UCSD-AML1 (cell line): ENCODE data around the gene ELMO1.

Experiments
- DNase-seq: peaks from one replicate; lab custom pipeline; 2025; ENCODE audit not compliant: unreplicated experiment; lab: John Stamatoyannopoulos, UW

ELMO1 gene

DNA sequence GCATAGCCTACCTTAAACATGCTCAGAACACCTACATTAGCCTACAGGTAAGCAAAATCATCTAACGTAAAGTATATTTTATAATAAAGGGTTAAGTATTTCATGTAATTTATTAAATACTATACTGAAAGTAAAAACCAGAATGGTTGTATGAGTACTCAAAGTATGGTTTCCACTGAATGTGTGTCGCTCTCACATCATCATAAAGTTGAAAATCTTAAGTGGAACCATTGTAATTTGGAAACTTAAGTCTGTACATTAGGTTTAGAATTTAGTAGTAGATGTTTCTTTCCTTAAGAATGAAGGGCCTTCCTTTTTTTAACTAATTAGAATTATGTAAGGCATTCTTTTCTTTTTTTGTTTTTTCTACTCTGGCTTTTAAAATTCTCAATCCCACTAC lies 484.4 kb downstream of the ELMO1 start:
- no peak for DNase-seq

DNA sequence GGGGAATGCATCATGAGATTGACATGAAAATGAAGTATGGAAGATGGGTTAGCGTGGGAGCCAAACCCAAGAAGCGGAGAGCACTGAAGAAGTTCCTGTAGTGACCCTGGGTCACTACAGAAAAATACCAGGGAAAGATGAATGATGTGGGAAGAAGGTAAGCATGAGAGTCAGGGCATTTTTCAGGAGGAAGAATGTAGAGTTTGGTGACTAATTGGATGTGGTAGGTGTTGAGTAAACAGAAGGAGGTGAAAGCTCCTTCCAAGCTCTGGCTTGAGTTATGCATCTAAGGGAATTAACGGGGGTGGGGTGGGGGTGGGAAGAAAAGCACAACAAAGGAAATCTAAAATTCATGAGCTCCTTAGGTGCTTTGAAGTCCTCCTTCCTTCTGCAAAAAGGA lies 486.3 kb downstream of the ELMO1 start:
- DNase-seq, result no peak

DNA sequence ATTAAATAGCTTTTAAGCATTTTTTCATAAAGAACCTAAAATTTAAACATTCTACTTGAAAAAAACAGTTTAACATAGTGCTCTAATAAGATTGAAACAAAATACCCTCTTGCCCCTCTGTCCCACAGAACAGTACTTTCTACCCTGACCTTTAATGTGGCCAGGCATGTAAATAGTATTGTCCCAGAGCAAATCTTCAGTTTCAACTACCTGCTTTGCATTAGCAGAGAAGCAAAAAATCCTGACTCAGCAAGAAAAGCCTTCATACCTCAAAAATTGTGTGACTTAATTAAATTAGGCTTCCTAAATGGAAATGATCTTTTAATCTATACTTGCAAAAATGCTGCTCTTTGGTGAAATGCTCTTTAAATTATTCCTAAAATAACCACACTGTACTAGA lies 487.0 kb downstream of the ELMO1 start:
- DNase-seq, result no peak

DNA sequence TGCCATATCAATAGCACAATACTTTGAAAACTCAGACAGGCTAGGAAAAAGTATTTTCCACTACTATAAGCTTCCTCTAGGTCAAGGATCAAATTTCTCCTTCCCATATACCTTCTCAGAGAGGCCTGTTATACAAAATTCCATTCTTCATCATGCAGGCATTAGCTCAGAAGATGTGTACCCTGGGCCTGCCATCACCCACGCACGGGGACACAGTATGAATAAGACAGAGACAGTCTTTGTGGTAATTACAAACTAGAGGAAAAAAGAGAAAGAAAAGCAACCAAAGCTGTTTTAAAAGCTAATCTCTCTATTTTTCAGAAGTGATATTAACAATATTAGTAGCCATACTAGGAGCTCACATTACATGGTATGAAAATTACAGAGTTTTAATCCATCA lies 487.6 kb downstream of the ELMO1 start:
- no peak for DNase-seq

DNA sequence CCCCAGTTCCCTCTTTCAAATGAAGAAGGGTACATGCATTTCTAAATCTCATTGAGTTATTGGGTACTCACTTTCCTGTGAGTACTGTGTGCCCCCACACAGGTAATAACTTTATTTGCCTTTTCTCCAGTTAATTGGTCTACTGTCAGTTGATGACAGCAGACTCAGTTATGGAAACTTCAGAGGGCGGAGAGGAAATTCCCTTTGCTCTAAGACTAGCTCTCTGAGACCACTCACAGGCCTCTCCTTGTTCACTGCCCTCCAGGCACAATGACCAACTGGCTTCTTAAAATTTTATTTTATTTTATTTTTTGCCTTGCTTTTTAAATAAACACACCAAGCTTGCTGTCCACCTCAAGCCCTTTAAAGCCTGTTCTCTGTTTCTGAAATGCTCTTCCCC lies 488.6 kb downstream of the ELMO1 start:
- no peak for DNase-seq

DNA sequence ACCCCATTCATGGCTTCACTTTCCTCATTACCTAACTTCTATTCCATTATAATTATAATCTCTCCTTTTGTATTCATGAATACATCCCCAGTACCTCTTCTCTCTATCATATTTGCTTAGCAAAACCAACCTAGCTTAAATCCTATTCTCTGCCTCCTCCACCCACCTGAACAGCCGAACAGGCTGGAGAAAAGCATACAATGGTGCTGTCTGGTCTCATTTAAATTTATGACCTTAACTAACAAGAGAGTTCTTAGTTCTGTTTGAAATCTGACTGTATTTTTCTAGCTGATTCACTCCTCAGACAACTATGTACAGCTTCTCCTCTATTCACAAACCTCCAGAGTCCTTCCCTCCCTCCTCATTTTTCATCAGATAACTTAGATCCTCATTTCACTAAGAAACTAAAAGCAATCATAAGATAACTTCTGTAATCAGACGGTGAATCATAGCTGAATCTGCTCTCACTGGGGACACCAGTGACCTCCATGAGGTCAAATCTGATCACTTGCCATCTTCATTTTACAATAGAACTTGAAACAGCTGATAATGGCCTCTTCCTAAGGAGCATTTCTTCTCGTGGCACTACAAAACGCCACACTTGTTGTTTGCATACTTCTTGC lies 490.4 kb downstream of the ELMO1 start:
- no peak for DNase-seq

DNA sequence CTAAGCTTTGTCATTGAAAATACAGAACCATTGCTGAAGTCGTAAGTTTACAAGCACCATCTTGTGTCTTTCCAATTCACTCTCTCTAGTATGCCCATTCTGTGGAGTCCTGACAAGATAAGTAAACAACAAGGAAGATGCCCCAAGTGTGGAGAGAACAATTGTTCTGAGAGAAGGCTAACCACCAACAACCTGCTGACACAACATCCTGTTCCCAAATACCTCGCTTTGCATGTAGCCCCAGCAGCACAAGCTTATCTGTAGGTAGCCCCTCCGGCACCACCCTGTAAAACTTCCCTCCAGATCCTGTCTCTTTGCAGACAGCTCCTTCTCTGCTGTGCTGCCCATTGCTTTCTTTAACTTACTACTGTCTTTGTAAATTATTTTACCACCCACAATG lies 491.0 kb downstream of the ELMO1 start:
- DNase-seq, result no peak

DNA sequence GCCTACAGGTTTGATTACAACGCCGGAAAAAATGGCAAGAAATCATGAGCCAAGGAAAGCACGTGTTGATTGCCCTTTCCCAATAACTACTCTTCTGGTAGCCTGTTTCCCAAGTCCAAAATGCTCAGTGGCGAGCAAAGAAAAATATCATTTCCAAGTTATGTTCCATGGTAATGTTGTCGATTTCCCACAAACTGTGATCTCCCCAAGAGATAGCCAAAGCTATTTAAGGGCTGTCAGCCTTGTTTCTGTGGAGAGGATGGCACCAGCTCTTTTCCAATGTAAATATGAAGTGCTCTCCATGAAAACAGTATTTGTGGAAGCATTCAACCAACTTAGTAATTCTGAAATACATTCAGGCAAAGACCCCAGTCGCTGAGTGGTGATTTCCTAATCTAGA lies 491.9 kb downstream of the ELMO1 start:
- DNase-seq, result no peak

DNA sequence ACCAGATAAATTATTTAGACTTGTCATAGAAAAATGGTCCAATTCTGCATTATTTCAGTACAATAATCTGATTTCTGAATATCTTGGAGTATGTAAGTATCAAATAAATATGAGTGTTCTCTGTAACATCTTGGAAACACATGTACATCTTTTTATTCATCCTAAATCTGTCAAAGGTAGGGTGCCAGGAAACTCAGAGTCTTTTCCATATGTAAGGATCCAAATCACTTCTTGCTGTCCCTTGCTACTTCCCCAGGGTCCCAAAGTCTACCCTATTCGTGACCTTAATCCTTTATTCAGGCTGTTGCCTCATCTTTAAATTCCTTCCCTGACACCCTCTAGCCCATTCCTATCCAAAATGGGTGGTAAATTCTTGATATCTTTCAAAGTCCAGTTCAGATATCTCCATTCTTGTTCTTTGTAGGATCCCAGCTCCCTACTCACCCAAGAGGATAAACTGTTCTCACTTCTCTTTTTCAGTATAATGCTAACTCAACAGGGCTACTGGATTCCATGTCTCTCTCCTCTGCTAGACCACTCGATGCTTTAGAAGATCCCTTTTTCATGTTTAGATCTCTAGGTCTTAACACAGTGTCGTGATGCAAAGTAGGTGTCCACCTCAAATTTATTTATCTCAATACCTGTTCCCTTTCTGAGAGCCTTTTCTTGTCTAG lies 493.1 kb downstream of the ELMO1 start:
- no peak for DNase-seq

DNA sequence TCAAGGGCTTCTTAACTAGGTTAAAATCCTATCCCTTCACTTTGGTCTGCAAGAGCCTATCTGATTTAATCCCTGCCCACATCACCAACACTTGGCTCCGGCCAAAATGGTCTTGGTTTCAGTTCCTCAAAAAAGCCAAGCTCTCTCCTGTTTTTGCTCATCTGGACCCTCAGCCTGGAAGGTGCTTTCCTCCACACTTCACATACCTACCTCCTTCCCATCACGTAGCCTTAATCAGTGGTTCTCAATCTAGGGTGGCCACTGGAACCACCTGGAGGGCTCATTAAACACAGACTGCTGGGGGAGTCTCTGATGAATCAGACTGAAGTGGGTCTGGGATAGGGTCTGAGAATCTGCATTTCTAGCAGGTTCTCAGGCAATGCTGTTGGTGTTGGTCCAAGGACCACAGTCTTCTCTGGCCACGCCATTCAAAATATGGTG lies 497.4 kb downstream of the ELMO1 start:
- no peak for DNase-seq

DNA sequence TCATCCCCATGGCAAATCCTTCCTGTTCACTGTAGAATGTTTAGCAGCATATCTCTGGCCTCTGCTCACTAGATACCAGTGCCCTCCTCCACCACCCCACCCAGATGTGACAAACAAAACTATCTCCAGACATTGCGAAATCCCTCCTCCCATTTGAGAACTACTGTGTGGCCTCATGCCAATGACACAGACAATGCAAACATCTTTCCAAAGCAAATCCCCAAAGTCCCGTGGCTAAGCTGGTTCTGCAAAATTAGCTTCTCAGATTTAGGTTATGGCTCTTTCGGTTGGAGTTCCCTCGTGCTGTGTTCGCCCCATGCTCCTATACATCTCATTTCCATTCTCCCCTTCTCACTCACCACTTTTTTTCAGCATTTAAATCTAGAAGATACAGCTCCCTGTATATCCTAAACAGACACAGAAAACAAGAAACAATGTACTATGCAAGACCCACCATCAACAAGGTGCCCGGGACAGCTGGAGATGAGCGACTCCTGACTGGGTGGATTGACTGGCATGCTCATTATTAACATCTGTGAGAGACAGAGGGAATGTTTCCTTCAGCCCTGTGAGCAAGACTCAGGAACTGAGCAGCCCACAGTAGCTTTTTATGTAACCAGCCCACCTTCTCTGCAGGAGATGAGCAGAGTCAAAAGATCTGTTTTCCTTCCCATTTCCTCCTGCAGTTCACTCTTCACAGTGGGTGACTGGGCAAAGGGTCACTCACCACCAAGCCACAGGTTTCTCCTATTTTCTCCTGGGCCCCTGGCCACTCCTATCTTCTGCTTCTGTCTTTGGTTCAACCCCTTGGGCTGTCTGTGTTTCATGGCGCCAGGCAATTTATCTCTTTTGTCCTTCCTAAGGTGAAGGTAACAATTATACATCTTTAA lies 498.7 kb downstream of the ELMO1 start:
- no peak for DNase-seq

DNA sequence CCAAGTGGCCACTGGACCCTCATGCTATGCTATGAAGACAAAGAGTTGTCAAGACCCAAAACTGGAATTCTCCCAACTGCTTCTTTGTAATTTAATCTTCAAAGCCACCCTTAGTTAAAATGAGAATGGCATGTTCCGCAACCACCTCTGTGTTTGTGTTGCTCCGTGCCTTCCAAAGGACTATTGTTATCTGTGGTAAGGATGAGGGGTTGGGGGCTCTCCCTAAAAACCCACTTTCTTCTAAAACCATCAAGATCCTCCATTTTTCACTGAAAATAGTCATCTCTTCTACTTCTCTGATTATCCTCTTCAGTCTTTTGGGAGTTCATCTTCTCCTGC lies 502.3 kb downstream of the ELMO1 start:
- DNase-seq, result no peak

DNA sequence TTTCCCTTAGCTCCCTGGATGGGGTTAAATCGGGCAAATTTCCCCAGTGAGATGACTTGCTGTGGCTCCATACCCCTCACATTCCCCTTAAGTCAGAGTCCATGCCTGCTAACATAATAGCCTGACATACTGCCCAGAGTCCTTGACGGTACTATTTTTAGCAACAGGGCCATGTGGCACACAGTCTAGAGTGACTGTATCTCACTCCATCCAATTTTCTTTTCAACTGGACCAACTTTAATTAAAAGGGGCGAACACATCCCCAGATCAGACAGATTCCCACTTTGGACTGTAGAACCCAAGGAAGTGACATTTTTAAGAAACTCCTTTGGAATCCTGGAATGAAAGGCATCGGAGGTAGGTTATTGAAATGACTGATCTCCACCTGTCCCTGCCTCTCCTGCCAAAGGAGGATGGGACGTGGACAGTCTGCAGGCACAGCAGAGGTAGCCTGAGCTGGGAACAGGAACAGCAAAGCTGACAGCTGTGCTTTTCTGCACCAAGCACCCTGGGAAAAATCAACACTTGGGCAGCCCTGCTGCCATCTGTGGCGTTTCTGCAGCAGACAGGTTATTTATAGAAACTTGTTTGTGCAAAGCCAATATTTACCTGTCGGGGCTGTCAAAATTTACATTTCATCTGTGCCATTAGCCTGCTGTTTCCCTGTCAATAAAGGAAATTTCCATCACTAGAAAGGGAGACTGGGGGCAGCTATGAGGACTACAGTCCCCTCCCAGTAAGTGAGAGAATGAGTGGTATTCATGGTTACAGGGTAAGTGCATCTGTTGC lies 502.9 kb downstream of the ELMO1 start:
- no peak for DNase-seq

DNA sequence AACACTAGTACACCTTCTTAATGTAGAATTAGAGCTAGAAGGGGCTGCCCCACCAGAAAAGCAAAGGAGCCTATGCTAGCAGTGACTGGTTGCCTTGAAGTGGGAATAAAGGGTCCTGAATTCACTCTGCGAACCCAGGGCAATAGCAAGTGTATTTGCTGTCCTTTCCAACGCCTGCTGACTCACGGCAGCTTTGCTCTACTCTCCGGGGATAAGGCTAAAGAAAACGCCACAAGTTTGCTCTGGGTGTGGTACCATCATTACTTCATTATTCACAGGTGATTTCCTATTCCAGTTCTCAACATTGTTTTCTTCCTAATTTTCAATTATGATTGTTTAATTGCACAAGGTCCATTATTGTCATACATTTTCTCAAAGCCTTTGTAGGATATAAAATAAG lies 503.8 kb downstream of the ELMO1 start:
- no peak for DNase-seq

DNA sequence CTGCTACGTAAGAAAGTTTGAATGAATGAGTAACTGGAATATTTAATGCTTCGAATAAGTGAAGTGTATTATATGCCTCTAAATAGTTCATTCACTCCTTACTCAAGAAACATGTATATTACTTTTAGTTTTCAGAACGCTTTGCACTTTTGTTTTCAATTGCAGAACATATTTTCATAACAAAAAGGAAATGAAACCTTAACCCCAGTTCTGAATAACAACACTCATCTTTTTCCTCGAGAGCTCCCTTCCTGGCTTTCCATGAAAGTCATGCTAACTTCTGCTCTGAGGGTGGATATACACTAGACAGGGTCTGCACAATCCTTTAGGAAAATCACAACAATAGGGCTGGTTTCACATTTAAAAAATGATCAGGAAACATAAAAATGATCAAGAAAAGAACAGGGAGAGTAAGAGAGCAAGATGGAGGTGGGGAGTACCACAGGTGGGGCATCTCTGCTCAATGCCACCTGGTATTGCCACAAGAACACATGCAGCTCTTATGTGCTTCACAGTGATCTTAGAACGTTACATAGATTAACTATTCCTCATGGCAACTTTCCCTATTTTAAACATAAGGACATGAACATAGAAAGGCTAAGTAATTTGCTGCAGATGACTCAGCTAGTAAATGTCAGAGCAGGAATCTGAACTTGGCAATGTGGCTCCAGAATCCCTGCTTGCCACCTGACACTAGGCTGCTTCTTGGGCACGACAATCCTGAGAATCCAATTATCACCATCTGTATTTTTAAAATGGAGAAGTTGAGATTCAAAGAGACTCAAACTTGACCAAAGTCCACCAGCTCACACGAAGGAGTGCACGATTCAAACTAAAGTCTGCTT lies 504.9 kb downstream of the ELMO1 start:
- DNase-seq, result no peak

DNA sequence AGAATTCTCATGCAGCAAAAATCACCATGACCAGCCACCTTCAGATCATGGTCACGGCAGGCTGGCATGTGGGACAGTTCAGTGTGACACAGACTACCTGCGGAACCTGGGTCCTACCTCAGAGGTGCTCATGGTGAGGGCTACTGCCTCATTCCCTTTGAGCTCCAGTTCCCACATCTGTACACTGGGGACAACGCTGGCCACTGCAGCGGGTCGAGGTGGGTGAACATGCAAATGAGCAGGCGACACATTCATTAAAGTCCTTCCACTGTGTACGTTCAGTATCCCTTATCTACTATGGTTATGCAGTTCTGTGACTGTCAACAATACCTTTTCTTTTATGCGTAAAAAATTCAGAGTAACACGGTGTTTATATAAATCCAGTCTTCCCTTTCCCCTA lies 505.7 kb downstream of the ELMO1 start:
- no peak for DNase-seq

DNA sequence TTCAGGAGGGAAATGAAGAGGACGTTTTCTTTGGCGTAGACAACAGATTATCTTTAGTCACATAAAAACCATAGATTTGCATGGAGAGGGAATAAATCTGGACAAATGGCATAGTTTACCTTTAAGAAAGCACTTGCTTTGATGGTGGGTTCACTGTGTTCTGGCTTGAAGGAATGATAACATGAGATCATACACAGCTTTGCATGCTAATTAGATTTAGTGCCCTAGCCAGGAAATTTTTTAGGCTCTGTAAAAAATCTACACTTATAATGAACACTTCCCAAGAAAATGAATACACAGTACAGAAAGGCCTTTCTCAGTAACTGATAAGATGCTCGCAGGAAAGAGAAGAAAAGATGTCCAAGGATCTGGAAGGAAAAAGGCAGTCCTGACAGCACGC lies 506.1 kb downstream of the ELMO1 start:
- DNase-seq, result no peak

DNA sequence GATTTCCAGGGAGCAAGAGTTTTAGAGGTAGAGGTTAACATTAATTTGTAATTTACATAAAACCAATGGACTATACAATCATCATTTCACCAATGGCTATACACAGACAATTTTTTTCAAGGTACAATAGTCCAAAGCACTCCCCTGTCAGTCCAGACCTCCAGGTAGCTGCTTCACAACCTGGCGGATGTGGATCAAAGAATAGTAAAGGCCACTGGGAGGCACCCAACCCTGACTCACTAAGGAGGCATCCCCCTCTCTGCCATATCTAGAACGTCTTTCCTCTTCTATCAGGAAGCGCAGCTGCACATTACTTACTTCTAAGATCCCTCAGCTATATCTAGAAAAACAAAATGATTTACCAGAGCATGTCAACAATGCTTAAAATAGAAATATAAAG lies 506.6 kb downstream of the ELMO1 start:
- DNase-seq, result no peak

DNA sequence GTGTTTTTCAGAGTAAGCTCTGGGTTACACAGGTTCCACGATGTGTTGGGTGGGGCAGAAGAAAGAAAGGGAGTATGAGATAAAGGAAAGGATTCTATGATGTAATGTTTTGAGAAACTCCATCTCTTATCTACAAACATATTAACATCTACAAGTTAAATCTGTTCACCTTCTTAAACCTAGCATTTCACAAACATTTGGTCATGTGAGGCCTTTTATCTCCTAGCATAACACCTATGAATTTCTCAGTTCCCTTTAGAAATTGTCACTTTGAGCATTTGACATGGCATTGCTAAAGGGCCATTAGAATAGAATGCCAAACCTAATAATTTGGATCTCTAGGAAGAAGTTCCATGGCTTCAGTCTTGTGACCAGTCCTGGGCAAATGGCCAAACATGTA lies 507.3 kb downstream of the ELMO1 start:
- DNase-seq, result no peak

DNA sequence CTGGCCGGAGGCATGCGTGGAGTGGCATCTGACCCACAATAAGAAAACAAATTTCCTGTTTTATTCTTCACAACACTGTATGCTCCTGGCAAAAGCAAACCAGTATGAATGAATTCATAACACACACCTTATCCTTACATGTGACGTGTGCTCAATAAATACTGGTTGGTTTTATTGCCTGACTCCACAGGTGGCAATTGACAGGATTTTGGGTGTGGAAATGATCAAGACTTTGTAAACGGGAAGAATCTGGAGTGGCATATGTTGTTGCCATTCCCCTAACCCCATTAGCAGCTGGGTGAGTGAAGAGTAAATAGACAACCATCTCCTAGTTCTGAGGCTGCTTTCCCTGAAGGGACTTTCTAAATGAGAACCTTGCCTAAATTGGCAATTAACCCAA lies 508.8 kb downstream of the ELMO1 start:
- no peak for DNase-seq
